ENCODE data around the gene DUSP6. TPM values are rescaled to one million over a fixed set of nuclear protein-coding genes. Genes with fewer than 3 reads are reported as not detected.

Gene DUSP6, protein sequence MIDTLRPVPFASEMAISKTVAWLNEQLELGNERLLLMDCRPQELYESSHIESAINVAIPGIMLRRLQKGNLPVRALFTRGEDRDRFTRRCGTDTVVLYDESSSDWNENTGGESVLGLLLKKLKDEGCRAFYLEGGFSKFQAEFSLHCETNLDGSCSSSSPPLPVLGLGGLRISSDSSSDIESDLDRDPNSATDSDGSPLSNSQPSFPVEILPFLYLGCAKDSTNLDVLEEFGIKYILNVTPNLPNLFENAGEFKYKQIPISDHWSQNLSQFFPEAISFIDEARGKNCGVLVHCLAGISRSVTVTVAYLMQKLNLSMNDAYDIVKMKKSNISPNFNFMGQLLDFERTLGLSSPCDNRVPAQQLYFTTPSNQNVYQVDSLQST
- total RNA-seq = 88.7 TPM

DNA sequence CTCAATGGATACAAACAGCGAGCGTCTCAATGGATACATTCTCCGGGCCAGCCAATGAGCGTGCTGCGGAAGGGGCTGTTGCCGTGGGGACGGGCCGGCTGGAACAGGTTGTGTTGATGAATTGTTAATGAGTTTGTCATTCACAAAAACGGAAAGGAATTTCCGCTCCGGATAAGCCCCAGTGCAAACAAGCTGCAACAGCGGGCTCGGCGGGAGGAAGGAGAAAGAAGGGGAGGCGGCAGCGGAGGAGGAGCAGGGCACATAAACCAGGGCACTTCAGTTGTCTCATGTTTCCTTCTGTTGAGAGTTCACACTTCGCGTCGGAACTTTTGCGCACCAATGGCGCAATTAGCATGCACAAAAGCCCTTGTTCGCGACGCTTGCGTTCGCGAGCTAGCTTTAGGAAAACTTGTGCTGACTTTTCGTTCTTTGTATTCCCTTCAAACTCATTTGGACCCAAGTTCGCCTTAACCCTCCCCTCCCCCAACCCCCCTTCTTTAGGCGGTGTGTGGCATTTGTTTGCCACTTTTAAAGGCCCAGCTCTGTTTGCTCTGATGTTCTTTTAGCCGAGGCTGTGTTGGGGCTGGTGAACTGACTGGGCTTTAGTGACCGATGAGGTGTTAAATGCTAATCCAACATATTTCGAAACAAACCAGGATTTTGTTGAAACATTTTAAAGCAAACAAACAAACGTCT is at the start of gene DUSP6:
DUSP6 (minus strand) TSS at position 10 of the 696 bp plus-strand sequence. CDS start 462 bp downstream, outside the sequence.
- peak; percentile 96 for DNase-seq (ENCODE audit: low spot score)

DNA sequence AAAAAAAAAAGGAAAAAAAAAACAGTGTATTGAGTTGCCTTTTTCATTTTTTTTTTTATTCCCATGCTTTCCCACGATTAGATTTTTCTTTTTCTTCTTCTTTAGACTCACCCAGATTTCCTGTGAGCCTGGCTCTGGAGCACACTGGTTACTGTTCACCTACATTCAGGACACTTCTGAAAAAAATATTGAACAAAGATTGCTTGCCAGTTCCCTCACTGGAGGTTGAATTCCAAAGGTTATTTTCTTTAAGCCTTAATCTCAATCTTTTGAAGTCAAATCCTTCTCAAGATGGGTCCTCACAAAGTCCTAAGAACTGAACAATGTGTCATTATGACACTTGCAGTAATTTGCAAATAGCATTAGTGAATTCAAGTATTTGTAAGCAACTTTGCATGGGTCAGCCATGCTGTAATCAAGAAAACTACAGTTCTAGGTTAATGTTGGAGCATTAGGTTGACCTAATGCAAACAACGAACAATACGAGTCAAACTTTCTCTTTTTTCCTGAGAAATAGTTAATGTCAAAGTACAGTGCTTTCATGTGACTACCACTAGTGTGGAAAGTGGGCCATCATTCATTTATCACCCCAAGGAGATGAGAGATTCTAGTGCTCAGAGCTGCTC is 49.2 kb upstream of the DUSP6 start:
- no peak for DNase-seq (ENCODE audit: low spot score)

DNA sequence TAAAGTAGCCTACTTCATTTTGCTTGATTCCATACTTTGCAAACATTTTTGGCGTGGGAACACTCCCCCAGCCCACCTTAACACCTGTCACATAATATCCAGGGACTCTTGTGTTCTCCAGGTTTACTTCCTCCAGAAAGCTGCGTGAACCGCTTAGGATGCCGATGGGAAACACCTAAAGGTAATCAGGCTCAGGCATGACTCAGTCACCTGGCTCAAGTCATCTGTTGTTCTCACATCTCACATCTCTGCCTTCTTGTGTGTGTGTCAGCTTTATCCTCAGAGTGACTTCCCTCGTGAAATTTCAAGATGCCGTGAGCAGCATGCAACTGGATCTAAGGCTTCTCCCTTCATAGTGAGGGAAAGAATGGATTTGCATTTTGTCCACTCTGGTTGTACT is 48.1 kb upstream of the DUSP6 start:
- DNase-seq (ENCODE audit: low spot score) = no peak

DNA sequence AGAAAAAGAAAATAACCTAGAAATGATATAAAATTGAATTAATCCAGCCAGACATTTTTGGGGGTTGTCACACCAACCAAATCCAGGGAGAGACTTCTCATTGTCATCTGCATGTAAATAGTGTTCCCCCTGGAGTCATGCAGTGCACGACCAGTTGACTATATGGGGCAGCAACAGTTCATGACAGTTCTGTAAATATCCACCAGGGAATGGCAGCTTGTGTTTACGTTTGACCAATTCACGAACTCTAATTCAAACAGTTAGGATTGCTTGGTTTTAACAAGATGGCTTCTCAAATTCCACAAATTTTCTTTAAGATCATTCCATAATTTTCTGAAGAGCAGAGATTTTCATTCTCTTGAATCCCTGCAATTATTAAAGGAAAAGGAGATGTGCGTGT is 43.4 kb upstream of the DUSP6 start:
- DNase-seq (ENCODE audit: low spot score) = no peak

DNA sequence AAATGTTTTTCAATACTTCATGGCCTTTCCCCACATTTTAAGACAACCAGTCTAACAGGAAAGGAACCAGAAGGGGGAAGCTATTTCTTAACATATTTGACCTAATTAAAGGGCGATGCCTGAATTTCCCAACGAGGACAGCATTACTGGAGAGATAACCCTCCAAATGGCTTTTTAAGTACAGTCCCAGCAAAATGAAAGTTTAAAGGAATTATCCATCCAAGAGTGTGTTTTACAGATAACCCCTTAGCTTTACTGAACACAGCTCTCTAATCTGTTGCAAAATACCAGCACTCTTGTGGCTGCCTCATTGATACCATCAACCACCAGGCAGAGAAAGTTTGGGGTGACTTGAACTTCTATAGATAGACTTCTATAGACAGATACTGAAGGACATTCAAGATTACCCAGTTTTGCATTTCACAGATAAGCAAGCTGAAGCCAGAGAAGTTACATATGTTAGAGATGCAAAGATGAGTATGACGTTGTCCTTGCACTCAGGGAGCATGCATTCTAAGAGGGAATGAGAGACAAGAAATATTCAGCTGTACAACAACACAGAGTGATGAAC is 41.3 kb upstream of the DUSP6 start:
- no peak for DNase-seq (ENCODE audit: low spot score)

DNA sequence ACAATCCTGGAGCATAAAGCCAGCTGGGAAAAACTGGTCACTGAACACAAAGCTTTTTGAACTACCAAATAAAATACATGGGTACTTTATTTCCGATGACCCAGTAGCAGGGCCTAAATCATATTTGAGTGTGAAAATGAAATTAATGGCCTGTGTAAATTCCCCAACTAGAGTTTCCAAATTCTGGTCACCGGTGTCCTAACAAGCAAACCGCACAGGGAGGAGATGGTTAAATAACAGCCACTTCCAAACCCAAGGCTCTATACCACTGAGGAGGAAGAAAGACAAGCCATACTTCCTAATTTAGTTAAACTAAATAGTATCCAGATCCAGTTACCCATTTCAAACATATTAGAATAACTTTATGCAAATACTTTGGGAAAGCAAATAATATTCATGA is 40.1 kb upstream of the DUSP6 start:
- DNase-seq (ENCODE audit: low spot score) = no peak

DNA sequence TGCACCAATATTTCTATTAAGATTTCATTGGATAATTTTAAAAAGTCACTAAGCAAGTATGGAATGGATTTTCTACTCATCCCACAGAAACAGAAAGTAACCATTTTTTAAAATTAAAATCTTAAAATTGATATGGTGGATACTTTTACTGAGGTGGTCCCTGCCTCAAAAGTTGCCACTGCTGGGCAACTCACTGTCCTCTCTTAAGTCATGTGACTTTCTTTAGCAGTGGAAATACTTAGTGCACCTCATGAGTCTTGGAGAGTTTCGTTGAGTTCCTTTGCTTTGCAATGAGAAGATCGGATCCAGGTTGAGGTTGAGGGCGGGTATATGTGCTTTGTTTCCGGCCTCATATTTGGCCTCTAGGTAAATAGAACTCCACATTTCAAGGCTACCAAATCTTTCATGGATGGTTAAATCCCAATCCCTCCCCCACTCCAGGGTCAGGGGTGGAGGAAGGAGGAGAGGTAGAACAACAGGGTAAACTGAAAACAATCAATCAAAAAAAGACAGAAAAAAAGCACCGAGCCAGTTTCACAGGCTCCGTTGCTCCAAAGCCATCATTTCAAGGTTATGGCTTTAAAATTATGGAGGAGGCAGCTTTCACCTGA is 39.5 kb upstream of the DUSP6 start:
- DNase-seq (ENCODE audit: low spot score) = no peak

DNA sequence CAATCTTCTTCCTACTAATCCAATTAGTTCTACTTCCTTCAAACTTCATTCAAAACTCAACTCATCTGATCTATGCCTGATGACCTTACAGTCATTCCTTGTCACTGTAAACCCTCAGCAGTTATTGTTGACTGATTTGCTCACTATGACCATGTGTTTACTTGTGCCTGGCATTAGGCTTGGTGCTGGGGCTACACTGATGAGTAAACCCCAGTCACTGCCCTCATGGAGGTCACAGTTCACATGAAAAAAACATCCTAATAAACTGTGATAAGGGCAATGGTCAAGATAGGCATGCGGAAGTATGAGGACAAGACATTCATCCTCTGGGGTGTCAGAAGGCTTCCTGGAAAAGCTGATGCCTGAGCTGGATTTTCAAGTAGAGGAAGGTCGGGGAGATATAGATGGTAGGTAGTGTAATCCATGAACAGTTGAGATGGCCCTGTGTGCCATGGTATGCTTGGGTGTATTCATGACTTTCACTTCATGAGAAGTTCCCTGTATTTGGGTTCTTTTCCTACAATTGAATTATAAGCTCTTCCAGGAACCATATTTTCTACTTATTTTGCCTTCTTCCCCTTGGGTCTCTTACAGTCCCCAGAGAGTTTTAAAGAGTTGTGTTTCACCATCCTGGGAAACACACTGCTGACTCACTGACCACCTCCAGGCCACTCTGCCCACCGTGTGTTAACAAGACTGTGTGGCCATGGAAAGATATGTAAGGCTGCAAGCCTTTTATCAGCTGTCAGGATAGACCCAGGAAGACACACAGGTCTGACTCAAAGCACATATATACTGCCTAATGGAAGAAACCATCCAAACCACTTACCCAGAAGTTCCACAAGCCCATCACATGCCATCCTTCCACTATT is 38.7 kb upstream of the DUSP6 start:
- no peak for DNase-seq (ENCODE audit: low spot score)

DNA sequence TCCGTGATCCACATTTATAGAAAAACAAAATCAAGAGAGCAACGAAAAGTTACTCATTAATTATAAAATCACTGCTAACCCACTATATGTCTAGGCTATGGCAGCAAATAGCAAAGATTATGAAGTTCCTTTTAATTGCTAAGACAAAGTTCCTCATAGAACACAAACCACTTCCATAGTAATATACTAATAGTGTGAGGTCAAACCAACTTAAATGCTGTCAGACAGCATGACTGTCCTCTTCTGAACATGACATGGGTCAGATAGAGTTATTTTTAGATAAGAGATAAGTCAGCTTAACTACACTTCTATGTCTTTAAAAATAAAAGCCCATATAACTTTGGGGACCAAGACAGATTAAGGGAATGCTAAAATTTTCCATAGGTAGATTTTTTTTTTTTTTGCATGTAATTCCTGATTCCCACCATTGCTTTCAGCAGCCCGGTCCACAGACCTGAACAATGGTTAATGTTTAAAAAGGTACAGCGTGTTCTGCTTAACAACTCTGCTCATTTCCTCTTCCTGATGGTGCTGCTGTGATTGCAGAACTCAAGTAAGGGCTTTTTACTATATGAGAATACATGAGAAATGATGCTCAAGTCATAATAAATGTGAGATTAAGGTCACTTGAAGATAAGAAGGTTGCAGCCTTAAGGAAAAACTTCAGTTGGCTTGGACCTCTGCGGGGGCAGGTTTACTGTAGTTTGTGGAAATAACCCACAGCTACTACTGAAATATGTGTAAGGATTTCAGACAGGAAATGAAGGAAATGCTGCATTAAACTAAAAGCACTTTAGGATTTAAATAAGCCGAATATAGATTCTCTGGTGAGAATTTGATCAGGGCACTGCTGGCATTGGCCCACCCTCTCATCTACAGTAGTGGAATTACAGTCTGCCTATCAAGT is 37.7 kb upstream of the DUSP6 start:
- no peak for DNase-seq (ENCODE audit: low spot score)

DNA sequence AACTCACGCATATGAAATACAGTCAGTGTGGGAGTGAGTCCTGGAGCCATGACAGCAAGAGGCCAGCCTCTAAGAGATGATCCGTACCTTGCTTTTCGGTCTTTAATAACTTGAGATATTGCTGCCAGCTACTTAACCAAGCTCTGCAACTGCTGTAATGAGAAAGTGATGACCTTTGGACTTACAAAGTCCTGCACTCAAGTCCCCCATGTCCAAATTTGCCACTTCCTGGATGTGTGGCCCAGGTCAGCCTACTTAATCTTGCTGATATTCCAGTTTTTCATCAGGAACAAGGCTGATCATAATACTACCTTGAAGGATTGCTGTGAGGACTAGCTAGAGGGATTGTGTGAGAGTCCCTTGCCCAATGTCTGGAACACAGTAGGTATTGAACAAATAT is 33.8 kb upstream of the DUSP6 start:
- DNase-seq (ENCODE audit: low spot score) = no peak

DNA sequence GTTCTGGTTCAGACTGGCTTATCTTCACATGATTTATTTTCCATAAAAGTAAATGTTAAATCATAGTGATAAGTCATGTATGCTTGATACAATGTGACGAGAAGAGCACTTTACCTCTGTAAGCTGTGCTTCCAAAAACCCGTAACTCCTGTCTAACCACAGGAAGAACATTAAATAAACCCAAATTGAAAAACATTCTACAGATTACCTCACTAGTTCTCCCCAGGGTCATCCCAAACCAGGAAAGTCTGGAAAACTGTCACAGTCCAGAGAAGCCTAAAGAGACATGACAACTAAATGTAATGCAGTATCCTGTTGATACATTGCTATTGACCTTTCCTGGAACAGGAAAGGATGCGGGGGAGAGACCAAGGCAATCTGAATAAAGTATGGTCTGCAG is 32.5 kb upstream of the DUSP6 start:
- DNase-seq (ENCODE audit: low spot score) = no peak

DNA sequence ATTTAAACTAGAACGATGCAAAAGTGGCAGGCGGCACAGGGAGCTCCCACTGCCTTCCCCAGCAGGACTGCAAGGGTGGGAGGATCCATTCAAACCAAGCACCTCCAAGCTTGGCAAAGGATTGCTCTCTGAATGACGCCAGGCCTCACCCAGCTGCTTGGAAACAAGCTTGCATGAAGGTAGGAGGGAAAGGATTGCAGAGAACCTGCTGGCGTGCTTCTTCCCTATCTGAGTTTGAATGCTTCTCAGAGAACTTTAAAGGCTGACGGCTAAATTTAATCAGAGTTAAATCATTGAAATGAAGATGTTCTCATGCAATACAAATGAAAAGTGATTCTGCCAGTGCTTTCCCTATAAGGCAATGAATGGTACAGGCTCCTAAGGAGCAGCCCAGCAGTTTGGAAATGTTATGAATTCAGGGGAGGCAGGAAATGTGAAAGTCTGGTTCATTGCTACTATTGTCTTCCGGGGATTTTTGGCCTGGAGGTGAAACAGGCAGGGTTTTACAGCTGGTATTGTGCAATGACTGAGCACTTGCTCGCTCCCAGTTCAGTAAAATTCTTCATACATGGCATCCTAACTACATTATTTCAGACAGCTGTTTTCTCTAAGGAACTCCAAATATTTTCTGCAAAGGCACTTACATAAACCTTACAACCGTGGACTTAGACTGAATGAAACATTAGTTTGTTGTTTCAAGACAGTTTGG is 31.9 kb upstream of the DUSP6 start:
- DNase-seq (ENCODE audit: low spot score) = peak; percentile 60

DNA sequence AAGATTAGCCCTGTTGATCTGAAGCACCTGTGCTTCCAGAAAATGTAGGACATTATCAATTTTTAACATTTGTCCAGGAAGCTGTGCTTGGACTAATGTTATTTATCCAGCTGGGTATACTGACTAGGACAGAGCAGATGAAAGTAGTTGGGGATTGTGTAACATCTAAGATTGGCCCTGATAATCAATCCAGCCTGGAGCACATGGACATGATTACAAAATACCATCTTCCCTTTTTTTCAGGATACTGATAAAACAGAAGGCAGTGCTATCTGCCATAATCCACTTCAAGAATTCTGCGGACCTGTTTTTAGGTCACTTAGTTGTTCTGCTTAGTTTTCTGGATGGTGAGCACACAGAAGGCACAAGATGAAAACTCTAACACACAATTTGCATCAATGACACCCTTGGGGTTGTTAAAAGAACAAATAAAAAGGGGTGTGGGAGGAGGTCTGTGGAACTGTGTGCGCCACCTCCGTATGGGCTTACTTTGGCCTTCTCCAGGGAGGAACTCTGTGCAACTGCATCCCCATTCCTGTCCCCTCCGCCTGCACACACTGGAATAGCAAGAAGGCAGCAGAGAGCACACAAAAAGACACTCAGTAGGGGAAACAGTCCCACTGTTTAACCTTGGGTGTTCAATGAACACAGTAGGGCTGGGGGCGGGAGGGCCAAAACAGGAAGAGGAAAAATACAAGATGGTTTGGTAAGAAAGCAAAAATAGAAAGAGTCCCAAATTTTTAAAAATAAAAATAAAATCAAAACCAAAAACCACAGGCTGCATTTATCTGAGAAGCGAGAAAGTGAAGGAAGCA is 31.1 kb upstream of the DUSP6 start:
- DNase-seq (ENCODE audit: low spot score) = no peak

DNA sequence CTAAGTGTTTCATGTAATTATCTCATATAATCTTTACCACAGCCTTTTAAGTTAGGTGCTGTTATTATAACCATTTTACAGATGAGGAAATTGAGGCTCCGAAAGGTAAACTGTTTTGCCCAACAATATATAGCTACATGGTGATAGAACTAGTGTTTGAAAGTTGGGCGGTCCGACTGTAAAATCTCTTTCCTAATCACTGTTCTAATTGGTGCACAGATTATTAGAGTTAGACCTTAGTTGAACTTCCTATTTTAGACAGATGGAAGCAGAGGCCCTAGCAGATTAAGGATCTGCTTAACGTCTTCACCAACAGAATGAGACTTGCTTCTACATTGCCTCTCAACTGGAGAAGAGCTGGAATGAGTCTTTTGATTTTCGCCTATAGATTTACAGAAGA is 30.0 kb upstream of the DUSP6 start:
- DNase-seq (ENCODE audit: low spot score) = no peak

DNA sequence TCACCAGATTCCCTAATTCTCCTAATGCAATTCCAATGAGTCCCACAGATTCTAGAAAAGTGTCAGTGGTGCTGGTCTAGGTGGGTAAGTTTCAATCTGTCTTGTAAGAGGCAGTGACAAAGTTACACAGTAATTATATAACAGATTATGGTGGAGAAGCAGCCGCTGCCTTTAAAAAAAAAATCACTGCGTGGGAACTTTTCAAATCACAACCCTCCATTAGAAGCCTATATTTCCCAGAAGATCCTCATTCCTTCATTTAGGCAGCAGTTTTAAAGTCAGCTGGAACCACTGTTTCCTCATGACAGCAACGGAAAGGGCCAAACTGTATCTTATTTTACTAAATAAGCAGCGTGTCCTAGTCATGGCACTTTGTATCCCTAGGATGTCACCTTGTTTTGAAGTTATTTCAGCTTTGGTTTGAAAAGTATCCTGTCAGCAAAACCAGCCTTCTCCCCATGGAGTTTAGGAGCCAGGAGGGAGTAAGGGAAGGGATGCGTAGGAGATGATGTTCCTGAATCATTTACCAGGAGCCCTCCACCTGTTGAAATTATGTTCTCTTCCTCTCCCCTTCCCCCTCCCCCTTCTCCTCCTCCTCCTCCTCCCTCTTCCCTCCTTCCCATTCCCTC is 27.7 kb upstream of the DUSP6 start:
- no peak for DNase-seq (ENCODE audit: low spot score)

DNA sequence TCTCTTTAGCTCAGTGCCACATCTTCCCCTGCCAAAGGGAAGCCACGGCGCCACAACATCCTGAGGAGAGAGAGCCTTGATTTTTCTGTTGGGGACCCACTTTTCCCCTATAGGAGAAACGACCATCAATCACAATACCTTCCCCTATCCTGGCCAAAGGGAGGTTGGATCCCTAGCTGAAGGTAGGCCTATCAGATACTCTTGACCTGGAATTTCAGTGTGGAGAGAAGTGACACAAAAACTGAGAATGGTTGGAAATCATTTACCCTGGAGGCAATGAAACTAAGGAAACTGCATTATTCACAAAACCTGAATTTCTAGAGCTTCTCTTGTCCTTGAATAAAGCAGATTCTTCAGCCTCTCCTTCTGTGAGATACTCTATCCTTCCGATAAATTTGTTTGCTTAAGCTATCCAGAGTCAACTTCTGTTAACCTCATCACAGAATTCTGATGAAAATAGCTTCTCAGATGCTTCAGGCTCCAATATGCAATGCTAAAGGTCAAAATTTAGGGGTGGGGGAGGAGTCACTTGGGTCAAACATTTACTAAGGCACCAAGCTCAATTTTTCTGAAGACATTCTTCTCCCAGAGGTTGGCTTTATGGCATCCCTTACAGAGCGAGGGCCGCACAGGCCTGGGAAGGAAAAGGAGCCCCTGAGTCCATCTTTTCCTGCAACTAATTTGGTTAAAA is 27.0 kb upstream of the DUSP6 start:
- no peak for DNase-seq (ENCODE audit: low spot score)

DNA sequence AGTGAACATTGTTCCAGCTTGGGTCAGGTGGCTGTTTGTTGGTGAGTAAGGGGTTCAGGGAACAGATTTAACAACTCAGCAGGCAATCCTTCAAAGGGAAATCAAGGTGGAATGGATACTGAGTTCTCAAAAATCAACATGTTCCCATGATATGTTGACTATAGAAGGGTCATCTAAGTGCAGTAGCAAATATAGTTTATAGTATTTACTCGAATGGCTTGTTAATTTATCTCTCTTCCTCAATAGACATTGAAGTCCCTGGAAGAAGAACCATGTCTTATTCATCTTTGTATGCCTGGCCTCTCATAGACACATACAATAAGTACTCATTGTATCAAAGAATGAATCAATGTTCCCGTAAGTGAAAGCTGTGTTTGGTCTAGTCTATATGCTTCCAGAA is 24.5 kb upstream of the DUSP6 start:
- DNase-seq (ENCODE audit: low spot score) = no peak

DNA sequence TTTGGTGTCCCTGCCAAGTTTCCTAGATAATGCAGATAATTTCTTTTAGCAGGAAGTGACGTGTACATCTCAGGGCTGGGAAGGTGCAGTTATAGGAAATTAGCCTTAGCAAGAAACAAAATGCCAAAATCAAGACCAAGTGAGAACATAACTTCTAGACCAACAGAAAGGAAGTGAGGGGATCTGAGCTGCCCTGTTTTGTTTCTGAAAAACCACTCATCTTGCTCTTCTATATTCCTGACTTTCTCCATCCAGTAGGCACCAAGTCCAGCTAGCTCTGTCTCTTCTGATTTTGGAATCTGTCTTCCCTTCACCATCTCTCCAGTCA is 23.9 kb upstream of the DUSP6 start:
- no peak for DNase-seq (ENCODE audit: low spot score)

Measured in ureter (tissue), 1 donor.